ENCODE data around the gene RIN3. TPM values are rescaled to one million over a fixed set of nuclear protein-coding genes. Genes with fewer than 3 reads are reported as not detected.
A peak's percentile ranks its signal among the peaks of the same experiment; 100 is the strongest.

The RIN3 gene
- total RNA-seq, 2 donors from 2014 or later = 22.9 to 26.3 TPM

DNA sequence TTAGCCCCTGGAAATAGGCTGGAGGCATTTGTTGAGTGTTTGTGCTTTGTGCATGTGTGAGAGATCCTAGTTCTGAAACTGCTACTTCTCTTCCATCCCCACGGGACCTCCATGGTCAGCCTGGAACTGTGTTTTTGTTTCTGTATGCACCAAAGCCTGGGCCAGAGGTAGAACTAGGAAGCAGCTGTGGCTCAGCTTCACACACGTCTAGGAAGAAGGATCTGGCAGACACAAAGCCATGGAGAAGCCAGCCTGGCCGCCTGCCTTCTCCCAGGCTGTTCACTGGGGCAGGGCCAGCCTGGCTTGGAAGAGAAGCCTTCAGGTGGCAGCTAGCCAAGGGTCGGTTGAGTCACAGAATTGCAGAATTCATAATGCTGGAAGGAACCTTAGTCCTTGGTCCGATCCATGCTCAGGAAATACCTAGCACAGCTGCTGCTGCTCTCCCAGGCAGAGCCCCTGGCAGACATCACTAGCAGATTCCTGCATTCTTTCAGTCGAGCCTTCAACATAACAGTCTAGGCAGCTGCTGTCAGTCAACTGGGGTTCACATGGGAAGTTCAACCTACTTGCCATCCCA is 27.0 kb downstream of the RIN3 start:
- DNase-seq (peak; percentile 89 to 90), ATAC-seq (peak; percentile 81)
- intact Hi-C loops (cut with DNase I, micrococcal nuclease) = no loop called here

DNA sequence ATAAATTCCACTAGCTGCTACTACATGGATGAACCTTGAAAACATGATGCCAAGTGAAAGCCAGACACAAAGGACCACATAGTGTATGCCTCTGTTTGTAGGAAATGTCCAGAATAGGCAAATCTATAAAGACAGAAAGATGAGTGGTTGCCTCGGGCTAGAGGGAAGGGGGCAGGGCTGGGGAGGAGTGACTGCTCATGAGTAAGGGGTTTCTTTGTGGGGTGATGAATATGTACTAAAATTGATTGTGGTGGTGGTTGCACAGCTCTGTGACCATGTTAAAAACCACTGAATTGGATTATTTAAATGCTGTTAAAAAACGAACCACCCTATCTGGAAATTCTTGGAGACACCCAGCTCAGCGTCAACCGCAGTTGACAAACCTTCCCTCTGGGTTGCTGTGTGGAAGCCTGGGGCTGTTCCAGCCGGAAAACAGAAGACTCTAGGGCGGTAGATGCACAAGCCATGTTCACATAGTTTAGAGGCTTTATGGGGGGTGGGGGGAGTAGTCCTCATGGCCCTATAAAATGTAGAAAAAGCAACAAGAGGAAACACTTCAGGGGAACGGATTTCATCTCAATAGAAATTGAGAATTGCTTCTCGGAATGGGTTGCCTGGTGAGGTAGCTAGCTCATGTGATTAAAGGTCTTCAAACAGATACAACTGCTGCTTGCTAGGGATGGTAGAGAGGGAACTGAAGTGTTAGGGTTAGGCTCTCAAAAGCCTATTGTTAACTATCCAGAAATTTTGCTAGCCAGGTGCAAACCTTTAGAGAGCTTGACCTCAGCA is 29.4 kb downstream of the RIN3 start:
- DNase-seq (no peak), ATAC-seq (no peak)
- intact Hi-C loops (cut with DNase I, micrococcal nuclease) = no loop called here

DNA sequence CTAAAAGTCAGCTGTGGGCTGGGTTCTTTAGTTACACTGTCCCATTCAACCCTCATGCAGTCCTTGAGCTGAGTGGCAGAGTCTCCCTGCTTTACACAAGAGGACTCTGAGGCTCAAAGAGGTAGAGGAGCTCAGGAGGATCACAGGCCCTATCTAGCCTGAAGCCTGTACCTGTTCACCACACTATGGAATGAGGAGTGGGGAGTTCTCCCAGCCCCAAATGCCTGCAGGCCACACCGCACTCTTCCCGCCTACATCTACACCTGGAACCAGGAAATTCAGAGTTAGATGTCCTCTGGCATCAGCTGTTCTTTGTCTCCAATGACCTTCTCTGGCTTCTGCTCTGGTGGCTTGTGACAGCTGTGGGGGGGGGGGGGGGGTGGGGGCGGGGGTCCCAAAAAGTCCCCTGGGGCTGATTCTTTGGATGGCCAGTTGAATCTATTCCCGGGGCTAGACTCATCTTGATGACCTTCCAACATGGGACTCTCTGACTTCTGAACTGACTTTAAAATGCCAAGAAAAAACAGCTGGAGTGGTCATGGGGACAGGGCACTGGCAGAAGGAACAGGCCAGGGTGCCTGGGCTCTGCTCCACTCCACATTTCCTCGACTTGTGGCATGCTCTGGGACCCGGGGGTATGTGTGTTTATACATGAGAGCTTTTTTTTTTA is 30.6 kb downstream of the RIN3 start:
- ATAC-seq (no peak), DNase-seq (no peak)
- intact Hi-C loops (cut with DNase I, micrococcal nuclease) = no loop called here

DNA sequence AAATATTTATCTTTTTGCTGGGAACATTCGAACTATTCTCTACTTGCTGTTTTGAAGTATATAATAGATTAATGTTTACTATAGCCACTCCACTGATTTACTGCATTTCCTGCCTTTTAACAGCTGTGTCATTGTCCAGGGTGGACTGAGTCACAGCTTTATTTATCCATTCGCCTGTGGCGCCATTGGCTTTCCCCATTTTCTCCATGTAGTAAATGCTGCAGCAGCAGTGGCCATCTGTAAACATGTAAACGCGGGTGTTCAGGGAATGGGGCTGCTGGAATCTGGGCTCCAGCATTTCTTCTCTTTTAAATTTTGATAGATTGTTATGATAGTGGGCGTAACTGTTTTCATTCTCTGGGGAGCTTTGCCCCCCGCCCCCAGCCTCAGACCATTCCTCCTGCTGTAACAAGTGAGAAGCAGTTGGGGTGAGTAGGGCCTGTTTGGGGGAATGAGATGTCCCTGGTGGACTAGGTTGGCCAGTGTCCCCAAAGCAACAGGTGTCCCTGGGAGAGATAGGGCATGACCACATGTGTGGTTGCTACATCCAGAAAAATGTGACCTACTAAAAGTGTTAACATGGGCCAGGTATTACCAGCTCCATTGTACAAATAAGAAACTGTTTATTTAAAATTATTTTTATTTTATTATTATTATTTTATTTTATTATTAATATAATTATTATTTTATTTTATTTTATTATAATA is 32.9 kb downstream of the RIN3 start:
- no peak for DNase-seq
- no peak for ATAC-seq
- intact Hi-C loops (cut with DNase I, micrococcal nuclease) = no loop called here

DNA sequence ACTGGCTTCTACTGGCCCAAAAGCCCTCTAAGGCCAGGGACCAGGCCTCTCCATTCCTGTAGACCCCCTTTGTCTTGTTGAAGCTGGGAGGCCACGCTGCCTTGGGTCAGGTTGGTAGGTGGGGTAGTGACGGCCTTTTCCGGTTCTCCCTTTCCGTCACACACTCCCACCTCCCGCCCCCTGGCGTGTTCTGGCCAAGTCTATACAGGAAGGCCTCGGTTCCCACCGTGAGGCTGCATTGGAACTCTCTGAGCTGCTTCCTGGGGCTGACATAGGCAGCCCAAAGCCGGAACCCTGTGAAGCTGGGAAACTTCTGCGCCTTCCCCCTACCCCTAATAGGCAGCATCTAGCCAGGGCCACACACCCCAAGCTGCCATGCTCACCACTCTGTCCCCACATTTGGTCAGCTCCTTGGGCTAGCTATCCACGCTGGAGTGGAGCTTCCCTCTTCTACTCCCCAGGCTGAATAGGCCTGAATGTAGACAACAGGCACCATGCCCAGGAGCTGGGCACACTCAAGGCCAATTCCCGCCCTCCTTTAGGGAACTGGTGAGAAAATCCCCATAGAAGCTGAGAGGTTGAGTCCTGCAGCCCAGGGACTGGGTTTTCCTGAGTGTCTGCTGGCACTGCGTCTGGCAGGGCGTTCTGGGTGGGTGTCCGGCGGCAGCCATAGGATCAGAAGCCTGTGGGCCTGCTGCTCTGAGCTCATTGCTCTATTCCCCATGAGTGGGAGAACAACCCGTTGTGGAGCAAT is 35.7 kb downstream of the RIN3 start:
- no peak for DNase-seq
- intact Hi-C loops (cut with DNase I, micrococcal nuclease) = no loop called here
- ATAC-seq = peak; percentile 19

DNA sequence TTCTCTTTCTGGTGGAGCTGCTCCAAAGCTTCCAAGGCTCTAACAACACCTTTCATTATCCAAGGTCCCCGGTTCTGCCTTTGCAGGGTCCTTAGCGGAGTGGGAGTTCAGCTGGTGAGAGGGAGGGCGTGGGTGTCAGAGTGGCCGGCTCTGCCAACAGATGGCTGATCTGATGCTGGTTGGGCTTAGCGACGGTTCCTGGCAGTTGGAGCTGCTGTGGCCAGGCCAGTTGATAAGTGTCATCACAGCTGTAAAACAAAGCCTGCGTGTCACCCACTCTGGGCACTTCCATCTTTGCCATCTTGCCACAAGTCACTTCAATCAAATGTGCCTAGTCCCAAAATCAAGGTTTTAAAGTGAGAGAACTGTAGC is 36.3 kb downstream of the RIN3 start:
- ATAC-seq = peak; percentile 20
- no peak for DNase-seq
- intact Hi-C loops (cut with DNase I, micrococcal nuclease) = no loop called here

DNA sequence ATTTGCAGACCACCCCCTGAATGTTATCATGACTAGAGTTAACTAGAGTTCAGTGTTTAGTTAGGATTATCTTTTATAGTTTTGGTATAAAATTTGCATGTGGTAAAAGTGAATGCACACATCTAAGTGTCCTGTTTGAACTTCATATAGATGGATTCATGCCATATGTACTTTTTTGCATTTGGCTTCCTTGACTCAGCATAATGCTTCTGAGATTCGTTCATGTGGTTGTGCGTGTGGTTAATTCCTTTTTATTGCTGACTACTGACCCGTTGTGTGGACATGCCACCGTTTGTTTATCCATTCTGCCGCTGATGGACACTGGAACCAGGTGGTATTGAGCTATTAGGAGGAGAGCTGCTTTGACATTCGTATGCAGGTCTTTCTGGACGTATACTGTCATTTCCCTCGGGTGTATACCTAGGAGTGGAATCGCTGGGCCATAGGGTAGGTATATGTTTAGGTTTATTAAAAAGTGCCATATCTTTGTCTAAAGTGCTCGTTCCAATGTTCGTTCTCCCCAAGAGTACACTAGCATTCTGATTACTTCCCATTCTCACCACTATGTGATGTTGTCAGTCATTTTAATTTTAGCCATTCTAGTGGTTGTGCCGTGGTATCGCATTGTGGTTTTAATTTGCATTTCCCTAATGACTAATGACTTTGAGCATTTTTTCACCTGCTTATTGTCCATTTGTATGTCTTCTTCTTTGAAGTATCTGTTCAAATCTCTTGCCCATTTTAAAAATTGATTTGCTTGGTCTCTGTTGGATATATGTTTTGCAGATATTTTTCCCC is 37.7 kb downstream of the RIN3 start:
- DNase-seq (no peak), ATAC-seq (no peak)
- intact Hi-C loops (cut with DNase I, micrococcal nuclease) = no loop called here

DNA sequence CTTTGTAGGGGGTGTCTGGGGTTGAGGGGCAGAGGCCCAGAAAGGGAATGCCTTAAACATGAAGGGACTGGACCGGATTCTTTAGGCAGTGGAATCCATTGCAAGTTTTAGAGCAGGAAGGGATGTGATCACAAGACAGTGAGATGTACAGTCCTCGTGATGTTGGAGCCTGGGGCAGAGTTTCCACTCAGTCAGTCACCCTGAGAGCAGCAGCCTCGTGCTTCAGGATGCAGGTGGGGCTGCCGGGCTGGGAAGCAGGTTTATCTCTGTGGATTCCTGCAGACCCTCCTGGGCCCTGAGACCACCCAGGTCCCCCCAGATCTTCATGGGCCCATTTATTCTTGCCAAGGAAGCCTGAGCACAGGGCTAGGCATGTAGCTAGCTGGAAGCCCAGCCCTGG is 38.5 kb downstream of the RIN3 start:
- DNase-seq (no peak), ATAC-seq (no peak)
- intact Hi-C loops (cut with DNase I, micrococcal nuclease) = no loop called here

DNA sequence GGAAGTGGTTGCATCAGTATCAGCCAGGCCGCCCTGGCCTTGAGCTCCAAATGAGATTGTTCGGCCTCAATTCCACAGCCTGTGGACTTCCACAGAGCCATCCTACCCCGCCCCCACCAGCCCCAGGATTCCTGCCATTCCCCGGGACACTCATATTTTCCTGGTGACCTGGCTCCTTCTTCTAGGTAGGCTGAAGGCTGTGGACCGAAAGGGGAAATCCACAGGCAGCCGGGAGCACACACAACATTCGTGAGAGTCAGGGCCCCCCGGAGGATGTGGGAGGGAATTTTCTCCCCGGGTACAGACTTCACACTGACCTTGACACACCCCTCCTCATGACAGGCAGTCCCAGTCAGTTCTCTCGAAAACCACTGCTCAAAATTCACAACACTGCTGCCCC is 39.9 kb downstream of the RIN3 start:
- DNase-seq = no peak
- ATAC-seq = peak; percentile 24
- intact Hi-C loops (cut with DNase I, micrococcal nuclease) = no loop called here

DNA sequence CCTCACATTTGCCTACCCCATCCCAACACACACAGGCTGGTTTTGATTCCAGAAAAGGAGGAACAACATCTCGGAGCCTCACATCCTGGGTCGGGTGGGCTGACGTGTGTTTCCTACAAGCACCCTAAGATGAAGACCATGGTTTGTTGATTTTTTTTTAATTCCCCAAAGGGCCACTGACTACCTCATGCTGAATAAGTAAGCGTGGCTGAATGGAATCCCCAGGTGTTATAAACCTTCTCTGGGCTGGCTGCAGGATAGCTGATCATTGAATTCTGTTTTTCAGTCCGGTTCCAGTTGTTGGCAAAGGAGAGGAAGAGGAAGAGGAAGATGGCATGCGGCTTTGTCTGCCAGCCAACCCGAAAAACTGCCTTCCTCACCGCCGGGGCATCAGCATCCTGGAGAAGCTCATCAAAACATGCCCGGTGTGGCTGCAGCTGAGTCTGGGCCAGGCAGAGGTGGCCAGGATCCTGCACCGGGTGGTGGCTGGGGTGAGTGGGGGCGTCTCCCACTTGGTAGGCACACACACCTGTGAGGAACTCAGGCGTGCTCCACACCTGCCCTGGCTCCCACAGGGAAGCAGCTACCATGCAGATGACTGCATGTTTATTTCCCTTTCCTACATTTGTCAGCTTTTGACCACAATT is 42.0 kb downstream of the RIN3 start:
- ATAC-seq (no peak), DNase-seq (no peak)
- intact Hi-C loops (cut with DNase I, micrococcal nuclease) = no loop called here

DNA sequence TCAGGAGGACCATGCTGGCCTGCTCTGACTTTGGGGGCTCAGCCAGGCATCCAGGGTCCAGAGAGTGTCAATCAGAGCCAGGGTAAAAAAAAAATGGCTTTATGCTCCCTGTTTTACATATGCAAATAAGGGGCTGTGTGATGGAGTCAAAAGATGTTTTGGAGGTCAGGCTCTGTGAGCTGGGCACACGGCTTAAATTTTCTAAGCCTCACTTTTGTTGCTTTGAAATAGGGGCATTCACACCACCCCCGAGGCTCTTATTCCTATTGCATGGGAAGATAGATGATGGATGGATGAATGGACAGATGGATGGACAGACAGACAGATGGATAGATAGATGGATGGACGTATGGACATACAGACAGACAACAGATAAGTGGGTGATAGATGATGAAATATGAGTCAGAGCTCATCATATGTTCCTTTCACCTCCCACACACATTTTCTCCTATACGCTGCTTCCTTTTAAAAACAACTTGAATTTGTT is 42.7 kb downstream of the RIN3 start:
- no peak for DNase-seq
- ATAC-seq = no peak
- intact Hi-C loops (cut with DNase I, micrococcal nuclease) = no loop called here

DNA sequence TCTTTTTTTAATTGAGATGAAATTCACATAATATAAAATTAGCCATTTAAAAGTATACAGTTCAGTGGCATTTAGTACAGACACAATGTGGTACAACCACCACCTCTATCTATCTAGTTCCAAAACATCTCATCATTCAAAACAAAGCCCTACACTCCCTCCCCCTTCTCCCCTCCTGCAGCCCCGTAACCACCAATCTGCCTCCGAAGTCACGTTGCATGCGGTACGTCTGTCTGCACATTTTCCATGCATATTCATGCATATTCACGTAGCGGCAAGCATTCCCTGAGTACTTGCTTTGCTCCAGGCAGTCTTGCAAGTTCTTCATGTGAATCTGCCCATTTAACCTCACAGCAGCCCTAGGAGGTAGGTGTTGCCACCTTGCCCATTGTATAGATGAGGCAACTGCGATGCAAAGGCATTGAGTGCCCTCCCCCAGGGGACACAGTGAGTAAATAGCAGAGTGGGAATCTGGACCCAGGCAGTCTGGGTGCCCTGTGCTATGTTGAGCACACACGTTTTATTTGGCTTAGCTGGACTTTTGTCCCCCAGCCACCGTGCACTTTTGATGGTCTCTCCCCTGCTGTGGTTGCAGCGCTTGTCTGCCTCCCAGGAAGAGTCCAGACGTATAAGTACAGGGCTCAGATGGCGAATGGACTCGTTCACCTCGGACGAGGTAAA is 43.4 kb downstream of the RIN3 start:
- DNase-seq (no peak), ATAC-seq (no peak)
- intact Hi-C loops (cut with DNase I, micrococcal nuclease) = no loop called here

DNA sequence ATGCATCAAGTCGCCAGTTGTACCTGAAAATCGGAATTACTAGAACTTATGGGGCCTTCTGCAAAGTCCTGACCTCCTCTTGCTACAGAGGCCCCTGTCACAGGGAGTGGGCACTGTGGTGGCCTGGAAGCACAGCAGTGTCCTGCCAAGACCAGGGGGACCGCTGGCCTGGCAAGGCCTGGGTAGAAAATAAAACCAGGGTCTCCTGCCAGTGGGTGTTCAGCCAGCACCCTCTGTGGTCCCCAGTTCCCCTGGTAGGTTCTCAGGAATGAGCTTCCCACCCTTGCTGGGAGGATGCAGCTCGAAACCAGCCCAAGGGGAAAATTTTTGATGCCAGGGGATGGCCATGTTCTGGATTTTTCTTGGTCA is 43.9 kb downstream of the RIN3 start:
- DNase-seq (no peak), ATAC-seq (no peak)
- intact Hi-C loops (cut with DNase I, micrococcal nuclease) = no loop called here

DNA sequence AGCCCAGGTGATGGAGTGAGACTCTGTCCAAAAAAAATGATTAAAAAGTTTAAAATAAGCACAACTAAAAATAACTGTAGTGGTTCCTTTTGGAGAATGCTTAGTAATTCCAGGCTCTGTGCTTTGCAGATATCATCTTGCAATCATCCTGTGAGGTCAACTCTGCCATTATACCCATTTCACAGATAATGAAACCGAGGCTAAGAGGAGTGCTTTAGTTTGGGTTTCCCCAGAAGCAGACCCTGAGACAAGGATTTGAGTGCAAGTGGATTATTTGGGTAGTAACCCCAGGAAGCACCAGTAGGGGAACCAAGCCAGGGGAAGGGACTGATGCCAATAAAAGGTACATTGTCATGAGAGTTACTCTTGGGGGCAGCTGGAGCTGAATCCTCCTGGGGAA is 44.7 kb downstream of the RIN3 start:
- intact Hi-C loops (cut with DNase I, micrococcal nuclease) = no loop called here
- no peak for ATAC-seq
- DNase-seq = no peak

DNA sequence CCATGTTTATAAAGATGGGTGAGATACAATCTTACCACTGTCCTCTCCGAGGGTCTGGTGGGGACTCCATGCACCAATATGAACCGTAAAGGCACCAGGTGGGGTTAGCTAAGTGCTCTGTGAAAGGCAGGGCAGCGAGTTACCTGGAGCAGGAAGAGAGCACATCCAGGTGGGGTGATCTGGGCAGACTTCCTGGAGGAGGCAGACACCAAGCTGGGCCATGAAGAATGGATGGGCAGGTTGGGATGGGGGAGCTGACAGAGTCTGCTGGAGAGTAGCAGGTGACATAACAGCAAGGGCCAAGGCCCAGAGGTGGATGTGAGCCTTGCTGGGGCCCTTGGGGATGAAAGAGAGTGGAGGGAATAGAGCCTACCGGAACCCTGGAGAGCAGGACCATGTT is 45.9 kb downstream of the RIN3 start:
- intact Hi-C loops (cut with DNase I, micrococcal nuclease) = no loop called here
- ATAC-seq (no peak), DNase-seq (no peak)

DNA sequence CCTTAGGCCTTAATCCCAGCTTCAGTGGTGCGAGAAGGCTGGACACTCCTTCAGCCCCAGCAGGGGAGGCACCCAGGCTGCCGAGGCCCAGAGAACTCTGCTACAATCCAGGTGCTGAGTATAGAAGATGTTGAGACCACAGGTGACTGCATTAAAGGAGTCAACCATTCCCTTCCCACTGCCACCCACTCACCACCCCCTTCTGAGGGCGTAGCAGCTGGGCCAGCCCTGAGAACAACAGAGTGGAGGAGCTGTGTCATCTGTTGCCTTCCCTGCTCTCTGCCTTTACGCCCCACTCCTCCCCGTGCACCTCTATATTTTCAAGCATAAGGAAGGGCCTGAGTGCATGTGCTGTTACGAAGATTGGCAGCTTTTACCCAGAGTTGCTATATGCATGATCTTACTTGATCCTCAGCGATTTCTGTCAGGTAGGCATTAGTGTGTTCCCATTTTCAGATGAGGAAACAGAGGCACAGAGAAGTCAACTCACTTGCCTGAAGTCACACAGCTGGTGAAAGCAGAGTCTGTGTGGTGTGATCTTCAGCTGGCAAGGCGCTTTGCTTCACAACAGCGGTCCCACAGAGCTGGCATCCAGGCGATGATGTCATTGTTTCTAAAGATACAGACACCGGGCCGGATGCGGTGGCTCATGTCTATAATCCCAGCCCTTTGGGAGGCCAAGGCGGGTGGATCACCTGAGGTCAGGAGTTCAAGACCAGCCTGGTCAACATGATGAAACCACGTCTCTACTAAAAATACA is 46.7 kb downstream of the RIN3 start:
- DNase-seq (no peak), ATAC-seq (no peak)
- intact Hi-C loops (cut with DNase I, micrococcal nuclease) = no loop called here

Measured in left colon (tissue), 2 donors.